HG02943 (cell line): Measurements from ENCODE around the gene ZNHIT3.
"Not testable (repeated sequence)": the region's sequence is repeated elsewhere in the genome, so short reads cannot be mapped to it uniquely, and the experiment has no call there.

ENCODE experiments used
- ATAC-seq: cut with Tn5 transposase; IDR thresholded peaks from one replicate; pipeline ENCODE4 v1.9.1; 2021; ENCODE audit warnings: mild to moderate bottlenecking, low read depth, moderate library complexity; ENCODE audit not compliant: unreplicated experiment

Gene ZNHIT3

GRCh38 chr17:36482611-36483504 is 3.6 kb upstream of the ZNHIT3 start:
- no peak for ATAC-seq

- ATAC-seq: not testable (repeated sequence)
These were observed 2.5 kb upstream of the ZNHIT3 start for GRCh38 chr17:36484021-36484420.

DNA sequence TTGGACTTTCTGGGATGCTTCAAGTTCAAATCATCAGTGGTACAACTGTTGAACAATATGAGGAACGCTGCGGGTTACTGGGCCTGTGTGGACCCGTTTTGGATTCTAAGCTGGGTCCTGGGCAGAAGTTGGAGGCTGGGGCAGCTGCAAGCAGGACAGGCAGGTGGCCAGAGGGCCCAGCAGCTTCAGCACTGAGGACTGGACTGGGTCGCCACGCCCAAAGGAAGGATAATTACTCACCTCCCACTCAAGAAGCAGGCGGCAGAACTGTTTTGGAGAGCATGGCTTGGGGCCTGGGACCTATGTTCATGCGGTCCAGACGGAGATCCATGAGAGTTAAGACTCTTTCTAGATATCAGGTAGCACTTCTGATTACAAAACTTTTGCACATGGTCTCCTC is 1.5 kb upstream of the ZNHIT3 start:
- no peak for ATAC-seq

DNA sequence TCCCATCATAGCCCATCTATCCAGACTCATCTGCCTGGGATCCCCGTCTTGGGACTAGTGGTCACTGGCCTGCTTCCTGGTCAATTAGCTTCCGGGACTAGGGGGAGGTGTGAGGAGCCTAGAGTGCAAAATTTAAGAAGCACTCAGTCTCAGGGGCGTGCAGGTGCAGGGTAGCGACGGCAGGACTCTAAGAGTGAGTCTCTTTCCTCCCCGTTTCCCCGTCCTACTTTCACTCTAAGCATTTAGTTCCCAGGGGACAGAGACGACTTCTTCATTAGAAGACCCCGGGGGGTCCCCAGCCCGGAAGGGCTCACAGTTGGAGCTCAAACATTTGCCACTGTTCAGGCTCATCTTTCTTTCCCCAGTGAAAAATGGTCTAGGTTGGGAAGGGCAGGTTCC is 677 bp upstream of the ZNHIT3 start:
- ATAC-seq: no peak

DNA sequence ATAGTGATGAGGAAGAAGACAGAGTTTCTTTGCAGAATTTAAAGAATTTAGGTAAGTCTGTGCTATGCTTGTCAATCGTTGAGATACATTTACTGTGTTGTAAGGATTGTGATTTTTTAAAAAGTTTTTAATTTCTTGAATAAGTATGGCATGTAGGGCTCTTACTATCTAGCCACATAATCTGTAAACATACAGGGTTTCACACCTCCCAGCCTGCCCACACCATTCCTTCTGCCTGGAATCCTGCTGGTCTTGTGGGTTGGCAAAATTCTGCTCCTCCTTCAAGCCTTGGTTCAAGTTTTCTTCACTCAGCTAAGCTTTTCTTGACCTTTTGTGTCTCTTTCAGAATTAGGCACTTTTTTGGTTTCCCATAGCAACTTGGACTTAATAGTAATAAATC is 7.5 kb downstream of the ZNHIT3 start:
- no peak for ATAC-seq

DNA sequence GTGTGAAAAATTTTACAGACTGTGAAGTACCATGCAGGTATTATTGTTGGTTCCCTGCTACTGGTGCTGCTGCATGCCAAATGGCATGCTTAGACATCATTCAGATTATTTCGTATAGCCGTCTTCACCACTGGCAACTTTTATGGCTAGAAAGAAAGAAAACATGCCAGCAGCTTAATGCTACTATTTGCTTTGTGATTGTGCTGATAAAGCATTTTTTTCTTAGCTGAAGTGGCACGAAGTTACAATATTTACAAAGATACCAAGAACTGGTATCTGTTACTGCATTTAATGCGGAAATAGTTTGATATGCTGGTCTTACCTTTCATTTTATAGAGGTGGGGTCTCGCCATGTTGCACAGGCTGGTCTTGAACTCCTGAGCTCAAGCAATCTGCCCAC is 8.2 kb downstream of the ZNHIT3 start:
- ATAC-seq: no peak

DNA sequence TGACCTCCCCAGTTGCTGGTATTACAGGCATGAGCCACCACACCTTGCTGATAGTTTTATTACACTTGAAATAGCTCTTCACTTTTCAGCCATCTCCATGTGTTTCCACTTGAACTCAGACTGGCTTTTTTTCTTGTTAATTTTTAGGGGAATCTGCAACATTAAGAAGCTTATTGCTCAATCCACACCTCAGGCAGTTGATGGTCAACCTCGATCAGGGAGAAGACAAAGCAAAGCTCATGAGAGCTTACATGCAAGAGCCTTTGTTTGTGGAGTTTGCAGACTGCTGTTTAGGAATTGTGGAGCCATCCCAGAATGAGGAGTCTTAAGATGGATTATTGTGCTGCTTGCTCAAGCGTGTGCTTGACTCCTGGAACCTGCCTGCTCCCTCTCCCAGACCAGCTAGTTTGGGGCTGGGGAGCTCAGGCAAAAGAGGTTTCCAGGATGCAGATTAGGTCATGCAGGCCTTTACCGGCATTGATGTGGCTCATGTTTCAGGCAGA is 8.6 kb downstream of the ZNHIT3 start:
- ATAC-seq: no peak

DNA sequence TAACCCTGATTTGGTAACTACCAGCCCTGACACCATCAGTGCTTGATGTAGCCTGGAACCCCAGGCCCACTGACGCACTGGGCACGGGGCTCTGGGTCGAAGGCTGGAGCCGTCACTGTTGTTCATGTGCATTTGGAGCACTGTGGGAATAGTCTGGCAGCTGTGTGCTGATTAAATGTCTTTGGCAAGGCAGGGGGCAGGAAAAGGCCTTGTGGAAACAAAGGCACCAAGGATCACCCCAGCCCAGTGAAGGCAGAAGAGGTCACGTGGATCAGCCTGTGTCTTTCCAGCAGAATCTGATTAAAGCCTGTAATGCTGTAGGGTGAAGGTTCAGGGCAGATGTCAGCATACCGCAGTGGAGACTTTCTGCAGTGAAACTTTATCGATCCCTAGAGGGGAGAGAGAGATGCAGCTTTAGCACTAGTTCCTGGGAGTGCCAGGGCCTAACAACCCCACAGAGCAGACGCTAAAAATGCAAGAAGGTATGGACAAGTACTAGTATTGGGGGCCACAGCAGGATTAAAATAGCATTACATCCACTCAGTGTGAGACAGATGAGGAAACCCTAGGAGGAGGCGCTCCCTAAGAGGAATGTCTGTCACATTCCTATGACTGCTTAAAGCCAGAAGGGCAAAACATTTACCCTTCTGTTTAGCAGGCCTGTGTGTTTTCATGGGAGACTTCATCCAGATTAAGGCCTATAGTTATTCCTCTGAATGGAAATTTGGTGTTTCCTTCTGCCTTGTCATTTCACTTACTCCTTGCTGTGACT is 9.7 kb downstream of the ZNHIT3 start:
- no peak for ATAC-seq

GRCh38 chr17:36498155-36498554 is 11.7 kb downstream of the ZNHIT3 start:
- ATAC-seq: no peak

DNA sequence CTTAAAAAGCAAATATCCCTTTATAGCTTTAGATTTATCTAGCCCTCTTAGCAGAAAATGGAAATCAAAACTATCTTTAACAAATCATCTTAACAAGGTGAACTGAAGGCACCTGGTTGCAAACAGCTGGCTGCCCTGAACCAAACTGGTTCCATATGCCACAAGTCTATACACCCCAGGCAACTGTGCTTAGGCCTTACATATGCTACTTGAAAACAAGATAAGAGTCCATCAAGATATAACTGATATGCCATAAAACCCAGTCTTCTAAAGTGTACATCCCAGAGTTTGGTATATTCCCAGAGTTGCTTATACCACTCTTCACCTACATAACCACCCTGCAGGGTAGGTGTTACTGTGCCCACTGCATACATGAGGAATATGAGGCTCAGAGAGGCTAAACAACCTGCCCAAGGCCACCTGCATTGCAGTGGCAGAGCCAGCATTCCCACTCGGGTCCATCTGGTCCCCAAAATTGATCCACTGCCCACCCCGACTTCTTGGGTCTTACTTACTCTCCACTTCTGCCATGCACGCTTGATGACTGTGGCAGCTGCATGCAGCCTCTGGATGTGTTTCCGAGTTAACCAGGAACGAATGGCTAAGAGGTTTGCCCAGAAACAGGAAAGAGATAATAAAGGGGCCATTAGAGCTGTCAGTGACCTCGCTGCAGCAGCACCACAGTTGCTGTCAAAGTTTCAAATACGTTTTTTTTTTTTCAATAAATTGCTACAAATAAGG is 12.2 kb downstream of the ZNHIT3 start:
- ATAC-seq: no peak

GRCh38 chr17:36500745-36501225 is 14.3 kb downstream of the ZNHIT3 start:
- no peak for ATAC-seq

GRCh38 chr17:36501351-36501750 is 14.9 kb downstream of the ZNHIT3 start:
- ATAC-seq: no peak

DNA sequence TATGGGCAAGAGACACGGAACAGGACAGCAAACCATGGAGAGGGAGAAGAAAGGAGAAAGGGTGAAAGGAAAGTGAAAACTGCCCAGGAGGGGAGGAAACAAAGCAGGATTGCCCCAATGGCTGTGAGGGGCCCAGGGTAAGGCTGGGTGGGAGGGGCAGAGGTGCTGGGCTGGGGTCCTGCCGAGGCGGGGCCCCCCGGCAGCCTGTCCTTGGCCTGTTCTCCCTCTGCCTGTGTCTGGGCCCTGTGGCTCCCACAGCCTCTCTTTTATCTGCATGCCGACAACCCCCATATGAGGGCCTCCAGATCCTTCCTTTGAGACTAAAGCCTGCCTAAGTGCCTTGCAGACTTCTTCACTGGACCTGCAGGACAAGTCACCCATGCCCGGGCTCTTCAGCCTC is 15.5 kb downstream of the ZNHIT3 start:
- ATAC-seq: no peak

GRCh38 chr17:36503456-36504155 is 17.1 kb downstream of the ZNHIT3 start:
- ATAC-seq: no peak

DNA sequence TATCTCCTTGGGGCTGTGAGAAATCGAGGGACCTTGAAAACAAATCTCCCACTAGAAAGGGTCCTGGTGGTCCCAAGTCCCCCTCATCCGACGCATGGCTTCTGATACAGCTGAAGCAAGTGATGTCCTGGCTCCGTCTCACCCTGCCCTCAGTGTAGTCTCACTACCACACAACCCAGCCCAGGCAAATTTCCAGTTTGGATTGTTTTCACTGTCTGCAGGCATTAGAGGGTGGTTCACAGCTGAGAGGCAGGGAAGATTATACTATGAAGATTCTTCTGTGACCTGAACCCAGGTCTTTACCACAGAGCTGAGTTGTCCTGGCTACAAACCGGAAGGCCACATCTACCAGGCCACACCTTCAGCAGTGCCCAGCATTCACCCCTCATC is 17.7 kb downstream of the ZNHIT3 start:
- no peak for ATAC-seq

DNA sequence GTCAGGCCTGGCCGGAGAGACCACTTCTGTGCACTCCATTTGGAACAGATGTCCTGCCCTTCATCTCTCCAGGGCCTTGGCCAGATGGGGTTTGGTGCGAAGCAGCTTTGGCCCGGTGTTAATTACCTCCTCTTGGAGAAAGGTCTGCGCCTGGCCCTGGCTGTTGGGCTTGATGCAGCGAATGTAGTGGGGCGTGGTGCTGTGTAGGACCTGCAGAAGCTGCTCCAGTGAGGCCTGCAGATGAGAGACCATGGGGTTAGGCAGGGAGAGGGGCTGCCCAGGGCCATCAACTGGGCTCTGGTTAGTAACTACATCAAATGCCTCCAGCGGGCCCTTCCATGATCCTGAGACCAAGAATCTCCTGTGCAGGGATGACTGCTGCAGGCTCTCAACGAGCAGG is 18.7 kb downstream of the ZNHIT3 start:
- ATAC-seq: no peak

DNA sequence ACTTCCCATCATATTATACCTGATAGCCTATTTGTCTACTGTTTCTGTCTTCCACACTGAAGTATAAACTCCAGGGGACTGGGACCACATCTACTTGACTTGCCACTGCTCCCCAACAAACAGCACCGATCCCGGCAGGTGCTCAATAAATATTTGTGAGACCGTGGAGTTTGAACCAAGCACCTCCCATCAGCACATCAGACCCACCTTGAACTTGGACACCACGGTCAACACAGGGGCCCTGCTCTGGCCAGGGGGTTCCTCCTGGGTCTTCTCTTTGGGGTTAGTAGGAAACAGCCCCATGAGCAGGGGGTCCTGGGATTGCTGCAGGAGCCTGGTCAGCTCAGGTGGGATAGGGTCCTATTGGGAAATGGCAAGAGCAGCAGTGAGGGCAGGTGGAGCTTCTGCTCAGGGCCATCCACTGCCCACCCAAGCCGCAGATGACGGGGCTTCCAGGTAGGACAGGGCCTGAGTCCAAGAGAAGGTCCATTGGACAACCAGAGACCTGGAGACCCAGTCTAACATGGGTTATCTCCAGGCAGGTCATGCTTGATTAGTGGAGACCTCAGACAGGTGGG is 19.9 kb downstream of the ZNHIT3 start:
- no peak for ATAC-seq

DNA sequence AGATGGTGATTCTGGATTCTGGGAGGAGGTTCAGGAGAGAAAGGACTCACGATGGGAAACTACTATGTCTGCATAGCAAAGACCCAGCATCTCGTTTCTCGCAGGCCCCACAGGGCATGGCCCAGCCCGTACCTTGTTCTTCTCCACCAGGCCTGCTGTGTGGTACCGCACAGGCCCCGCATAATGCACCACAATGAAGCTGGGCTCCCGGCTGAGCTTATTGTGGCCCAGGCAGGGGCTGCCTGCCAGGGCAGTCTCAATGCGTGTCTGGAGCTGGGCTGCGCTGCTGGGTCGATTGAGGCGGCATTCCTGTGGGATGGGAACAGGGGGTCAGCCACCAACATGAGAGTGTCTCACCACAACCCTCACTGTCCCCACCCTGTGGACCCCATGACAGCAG is 20.4 kb downstream of the ZNHIT3 start:
- no peak for ATAC-seq

GRCh38 chr17:36507266-36507665 is 20.8 kb downstream of the ZNHIT3 start:
- ATAC-seq: no peak

DNA sequence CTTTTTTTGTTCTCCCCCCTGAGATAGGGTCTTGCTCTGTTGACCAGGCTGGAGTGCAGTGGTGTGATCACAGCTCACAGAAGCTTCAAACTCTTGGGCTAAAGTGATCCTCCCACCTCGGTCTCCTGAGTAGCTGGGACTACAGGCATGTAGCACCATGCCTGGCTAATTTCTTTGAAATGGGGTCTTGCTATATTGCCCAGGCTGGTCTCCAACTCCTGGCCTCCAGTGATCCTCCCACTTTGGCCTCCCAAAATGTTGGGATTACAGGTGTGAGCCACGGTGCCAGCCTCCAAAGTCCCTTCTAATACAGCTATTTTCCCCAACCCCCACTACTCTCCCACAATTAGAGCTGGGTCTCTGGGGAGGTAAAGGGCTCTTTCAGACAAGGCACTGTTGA is 22.0 kb downstream of the ZNHIT3 start:
- not testable (repeated sequence) for ATAC-seq
